ENCODE measurements around the gene ABHD17C.

The ABHD17C gene

DNA sequence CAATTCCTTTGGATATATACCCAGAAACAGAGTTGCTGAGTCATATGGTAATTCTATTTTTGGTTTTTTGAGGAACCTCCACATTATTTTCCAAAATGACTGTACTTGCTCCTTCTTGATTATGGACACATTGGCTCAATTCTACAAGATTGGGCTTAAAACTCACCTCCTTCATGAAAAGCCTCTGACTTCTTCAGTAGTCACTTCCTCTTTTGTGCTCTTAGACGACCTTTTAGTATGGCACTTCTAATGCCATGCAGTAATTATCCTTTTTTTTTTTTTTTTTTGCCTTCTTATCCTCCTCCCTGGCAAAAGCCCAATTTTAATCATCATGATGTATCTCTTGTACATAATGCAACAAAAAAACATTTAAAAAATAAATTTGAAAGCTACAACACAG is 33.0 kb upstream of the ABHD17C start:
- Histone ChIP-seq H3K4me3 (replicated peaks; ENCODE audit: low read depth, low read length) (no peak overlapping the region), H3K27me3 (replicated peaks; ENCODE audit: control insufficient read depth, insufficient read depth, low read length) (no peaks in the 10 kb centered on the region), H3K36me3 (ENCODE audit: control insufficient read depth, insufficient read depth, low read length) (no peaks in the 10 kb centered on the region)
- TF ChIP-seq, protein P1, sequence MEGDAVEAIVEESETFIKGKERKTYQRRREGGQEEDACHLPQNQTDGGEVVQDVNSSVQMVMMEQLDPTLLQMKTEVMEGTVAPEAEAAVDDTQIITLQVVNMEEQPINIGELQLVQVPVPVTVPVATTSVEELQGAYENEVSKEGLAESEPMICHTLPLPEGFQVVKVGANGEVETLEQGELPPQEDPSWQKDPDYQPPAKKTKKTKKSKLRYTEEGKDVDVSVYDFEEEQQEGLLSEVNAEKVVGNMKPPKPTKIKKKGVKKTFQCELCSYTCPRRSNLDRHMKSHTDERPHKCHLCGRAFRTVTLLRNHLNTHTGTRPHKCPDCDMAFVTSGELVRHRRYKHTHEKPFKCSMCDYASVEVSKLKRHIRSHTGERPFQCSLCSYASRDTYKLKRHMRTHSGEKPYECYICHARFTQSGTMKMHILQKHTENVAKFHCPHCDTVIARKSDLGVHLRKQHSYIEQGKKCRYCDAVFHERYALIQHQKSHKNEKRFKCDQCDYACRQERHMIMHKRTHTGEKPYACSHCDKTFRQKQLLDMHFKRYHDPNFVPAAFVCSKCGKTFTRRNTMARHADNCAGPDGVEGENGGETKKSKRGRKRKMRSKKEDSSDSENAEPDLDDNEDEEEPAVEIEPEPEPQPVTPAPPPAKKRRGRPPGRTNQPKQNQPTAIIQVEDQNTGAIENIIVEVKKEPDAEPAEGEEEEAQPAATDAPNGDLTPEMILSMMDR (IDR thresholded peaks at IDR 0.05; ENCODE audit: insufficient read depth, low read length, poor library complexity, severe bottlenecking), result no peak
- DNase-seq (ENCODE audit: extremely low read depth, insufficient read length), result no peak

DNA sequence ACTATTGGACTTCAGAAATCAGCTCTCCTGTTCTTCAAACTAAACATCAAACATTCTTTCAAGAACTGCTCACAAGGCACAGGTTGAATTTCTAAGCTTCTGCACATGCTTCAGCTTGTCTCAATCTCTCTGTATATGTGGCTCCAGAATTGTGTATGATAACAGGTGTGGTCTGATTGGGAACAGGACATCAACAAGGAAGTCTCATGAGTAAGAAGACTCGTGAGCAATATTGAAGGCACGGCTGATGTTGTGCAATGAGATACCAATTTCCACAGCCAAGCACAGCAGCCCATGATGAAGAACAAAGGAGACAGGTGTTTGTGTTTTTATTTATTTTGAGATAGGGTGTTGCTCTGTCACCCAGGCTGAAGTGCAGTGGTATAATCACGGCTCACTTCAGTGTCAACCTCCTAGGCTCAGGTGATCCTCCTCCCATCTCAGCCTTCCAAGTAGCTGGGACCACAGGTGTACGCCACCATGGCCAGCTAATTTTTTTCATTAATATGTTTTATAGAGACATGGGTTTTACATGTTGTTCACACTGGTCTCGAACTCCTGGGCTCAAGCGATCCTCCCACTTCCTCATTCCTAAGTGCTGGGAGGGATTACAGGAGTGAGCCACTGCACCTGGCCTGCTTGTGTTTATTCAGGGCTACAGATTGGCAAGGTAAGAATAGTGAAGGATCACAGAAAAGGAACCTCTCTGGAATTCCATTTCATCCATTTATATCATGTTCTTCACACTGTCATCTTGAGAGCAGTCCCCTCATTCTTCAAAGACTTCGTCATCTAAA is 32.2 kb upstream of the ABHD17C start:
- TF ChIP-seq, protein P1 (IDR thresholded peaks at IDR 0.05; ENCODE audit: insufficient read depth, low read length, poor library complexity, severe bottlenecking), result no peak
- DNase-seq (ENCODE audit: extremely low read depth, insufficient read length), result no peak
- no peaks in the 10 kb centered on the region for H3K27me3 ChIP-seq (replicated peaks; ENCODE audit: control insufficient read depth, insufficient read depth, low read length)
- H3K4me3 ChIP-seq (replicated peaks; ENCODE audit: low read depth, low read length), result no peak overlapping the region
- no peaks in the 10 kb centered on the region for H3K36me3 ChIP-seq (ENCODE audit: control insufficient read depth, insufficient read depth, low read length)

DNA sequence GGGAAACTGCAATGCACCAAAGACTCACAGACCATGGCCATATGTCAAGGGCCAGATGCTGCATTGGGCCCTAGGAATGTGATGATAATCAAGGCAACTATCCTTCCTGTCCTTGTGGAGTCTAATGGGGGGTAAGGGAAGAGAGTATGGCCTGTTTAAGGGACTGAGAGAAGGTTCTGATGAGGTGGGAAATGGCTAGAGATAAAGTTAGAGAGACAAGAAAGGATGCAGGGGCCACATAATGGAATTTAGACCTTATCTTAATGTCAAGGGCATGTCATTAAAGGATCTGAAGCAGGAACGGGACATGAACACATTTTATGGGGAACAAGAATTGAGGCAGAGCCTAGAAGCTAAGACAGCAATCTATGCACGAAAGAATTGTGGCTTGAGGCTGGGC is 30.0 kb upstream of the ABHD17C start:
- H3K27me3 ChIP-seq (replicated peaks; ENCODE audit: control insufficient read depth, insufficient read depth, low read length), result no peaks in the 10 kb centered on the region
- H3K36me3 ChIP-seq (ENCODE audit: control insufficient read depth, insufficient read depth, low read length), result no peaks in the 10 kb centered on the region
- no peak for DNase-seq (ENCODE audit: extremely low read depth, insufficient read length)
- TF ChIP-seq, protein P1 (IDR thresholded peaks at IDR 0.05; ENCODE audit: insufficient read depth, low read length, poor library complexity, severe bottlenecking), result no peak
- H3K4me3 ChIP-seq (replicated peaks; ENCODE audit: low read depth, low read length), result no peak overlapping the region

DNA sequence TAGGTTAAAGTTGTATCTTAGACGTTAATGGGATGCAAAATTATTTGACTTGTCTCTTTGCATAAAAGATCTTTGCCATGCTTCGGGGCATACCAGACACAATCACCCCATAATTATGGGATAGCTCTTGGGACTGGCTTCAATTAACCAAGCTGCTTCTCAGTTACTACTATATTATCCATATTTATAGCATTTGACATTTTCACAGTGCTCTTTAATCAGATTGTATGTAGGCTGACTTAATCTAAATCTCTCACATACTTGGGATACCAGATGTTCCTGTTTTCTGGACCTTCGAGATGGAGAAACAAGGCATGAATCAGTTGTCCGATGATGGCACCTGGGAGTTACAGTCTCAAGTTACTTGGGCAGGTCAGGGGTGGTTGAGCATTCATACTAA is 27.2 kb upstream of the ABHD17C start:
- TF ChIP-seq, protein P1 (IDR thresholded peaks at IDR 0.05; ENCODE audit: insufficient read depth, low read length, poor library complexity, severe bottlenecking), result no peak
- no peak for DNase-seq (ENCODE audit: extremely low read depth, insufficient read length)
- H3K36me3 ChIP-seq (ENCODE audit: control insufficient read depth, insufficient read depth, low read length), result no peaks in the 10 kb centered on the region
- H3K4me3 ChIP-seq (replicated peaks; ENCODE audit: low read depth, low read length), result no peak overlapping the region
- H3K27me3 ChIP-seq (replicated peaks; ENCODE audit: control insufficient read depth, insufficient read depth, low read length), result no peaks in the 10 kb centered on the region

DNA sequence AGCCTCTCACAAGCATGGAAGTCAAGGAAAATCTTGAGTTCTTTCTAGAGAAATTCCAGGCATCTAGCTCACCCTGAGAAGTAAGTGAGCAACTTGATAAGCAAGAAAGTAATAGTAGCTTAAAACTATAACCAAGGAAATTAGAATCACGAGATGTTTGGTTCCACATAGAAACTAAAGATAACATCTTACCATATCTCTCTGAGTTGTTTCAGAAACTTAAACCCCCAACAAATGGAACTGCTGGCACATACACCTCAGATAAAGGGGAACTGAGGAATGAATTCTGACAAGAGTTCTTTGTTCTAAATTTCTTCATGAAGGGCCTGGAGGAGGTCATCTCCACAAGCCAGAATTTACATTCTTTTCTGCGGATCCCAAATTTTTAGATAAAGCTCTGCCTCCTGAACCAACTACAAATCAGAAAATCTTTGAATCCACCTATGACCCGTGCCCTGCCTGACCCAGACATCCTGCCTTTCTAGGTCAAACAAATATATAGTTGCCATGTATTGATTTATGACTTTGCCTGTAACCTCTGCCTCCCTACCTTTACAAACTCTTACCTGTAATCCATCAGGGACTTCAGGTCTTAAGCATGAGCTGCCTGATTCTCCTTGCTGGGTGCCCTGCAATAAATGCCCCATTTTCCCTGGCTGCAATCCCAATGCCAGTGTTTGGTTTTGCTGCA is 26.4 kb upstream of the ABHD17C start:
- TF ChIP-seq, protein P1 (IDR thresholded peaks at IDR 0.05; ENCODE audit: insufficient read depth, low read length, poor library complexity, severe bottlenecking), result no peak
- DNase-seq (ENCODE audit: extremely low read depth, insufficient read length), result no peak
- Histone ChIP-seq H3K4me3 (replicated peaks; ENCODE audit: low read depth, low read length) (no peak overlapping the region), H3K36me3 (ENCODE audit: control insufficient read depth, insufficient read depth, low read length) (no peaks in the 10 kb centered on the region), H3K27me3 (replicated peaks; ENCODE audit: control insufficient read depth, insufficient read depth, low read length) (no peaks in the 10 kb centered on the region)
